Glomerular endothelial cell (primary cell): ENCODE data around the gene CCDC69. TPM values are rescaled to one million over a fixed set of nuclear protein-coding genes. Genes with fewer than 3 reads are reported as not detected.
A peak's percentile ranks its signal among the peaks of the same experiment; 100 is the strongest.
"Not testable (repeated sequence)": the region's sequence is repeated elsewhere in the genome, so short reads cannot be mapped to it uniquely, and the experiment has no call there.

Experiments
- DNase-seq: peaks from one replicate; pipeline ENCODE4 v3.0.0-alpha.2; 2011; ENCODE audit warnings: low read depth, low spot score; ENCODE audit errors: extremely low read depth
- total RNA-seq: library from RNA; depleted of rRNA; stranded (reverse); fragments of >200 nt; gene quantifications from 2 replicates; pipeline ENCODE4 v1.2.3, GENCODE V29; 2015

The CCDC69 gene, protein sequence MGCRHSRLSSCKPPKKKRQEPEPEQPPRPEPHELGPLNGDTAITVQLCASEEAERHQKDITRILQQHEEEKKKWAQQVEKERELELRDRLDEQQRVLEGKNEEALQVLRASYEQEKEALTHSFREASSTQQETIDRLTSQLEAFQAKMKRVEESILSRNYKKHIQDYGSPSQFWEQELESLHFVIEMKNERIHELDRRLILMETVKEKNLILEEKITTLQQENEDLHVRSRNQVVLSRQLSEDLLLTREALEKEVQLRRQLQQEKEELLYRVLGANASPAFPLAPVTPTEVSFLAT
- 10.6 and 26.1 TPM in 2 replicates for total RNA-seq

DNA sequence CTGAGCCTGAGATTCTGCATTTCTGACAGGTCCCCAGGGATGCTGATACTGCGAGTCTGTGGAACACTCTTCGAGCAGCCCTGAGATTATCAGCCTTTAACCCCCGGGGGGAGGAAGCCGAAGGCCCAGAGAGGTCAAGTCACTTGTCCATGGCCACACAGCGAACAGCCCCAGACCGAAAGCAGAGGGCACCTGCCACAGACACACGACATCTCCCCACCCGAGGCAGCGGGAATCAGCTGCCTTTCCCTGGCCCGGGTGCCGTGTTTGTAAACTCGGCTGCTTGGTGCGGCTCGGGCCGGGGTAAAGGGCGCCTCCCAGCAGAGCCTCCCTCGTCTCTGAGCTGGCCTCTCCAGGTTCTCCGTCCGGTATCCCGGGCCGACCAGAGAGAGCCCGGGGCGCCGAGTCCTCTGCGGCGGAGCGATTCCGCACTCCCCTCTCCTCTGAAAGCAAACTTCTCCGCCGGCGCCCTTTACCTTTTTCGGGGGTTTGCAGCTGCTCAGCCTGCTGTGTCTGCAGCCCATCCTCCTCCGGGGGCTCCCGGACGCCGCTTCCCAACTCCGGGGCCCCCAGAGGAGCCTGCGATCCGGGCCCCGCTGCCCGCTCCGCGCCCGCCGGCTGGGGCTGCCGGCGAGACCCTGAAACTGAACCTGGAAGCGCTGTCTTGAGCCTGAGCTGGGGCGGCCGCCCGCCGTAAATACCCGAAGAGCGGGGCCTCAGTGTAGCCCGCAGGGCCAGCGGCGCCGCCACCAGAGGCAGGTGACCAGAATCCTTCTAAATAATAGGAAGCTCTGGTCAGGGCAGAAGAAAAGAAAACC, at the start of gene CCDC69:
Gene CCDC69, minus strand, starts transcription at position 646 of the 818 bp plus-strand sequence. Its CDS starts 122 bp downstream, at position 524.
- DNase-seq: no peak

GRCh38 chr5:151271336-151271735, 47.4 kb upstream of the CCDC69 start:
- no peak for DNase-seq

DNA sequence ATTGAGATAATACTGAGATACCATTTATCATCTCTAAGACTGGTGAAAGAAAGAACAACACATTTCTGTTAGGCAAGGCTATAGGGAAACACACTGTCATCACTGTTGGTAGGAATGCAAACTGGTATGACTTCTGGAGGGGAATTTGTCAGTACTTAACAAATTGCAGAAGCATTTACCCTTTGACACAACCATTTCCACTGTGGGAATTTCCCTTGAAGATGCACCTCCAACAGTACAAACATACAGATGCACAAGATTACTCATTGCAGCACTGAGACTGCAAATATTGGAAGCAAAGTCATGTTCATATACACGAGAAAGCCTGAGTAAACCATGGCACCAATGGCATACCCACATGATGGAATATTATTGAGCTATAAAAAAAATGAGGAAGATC, 46.7 kb upstream of the CCDC69 start:
- DNase-seq: no peak

- DNase-seq: no peak
These were observed 43.8 kb upstream of the CCDC69 start for GRCh38 chr5:151267491-151268260.

DNA sequence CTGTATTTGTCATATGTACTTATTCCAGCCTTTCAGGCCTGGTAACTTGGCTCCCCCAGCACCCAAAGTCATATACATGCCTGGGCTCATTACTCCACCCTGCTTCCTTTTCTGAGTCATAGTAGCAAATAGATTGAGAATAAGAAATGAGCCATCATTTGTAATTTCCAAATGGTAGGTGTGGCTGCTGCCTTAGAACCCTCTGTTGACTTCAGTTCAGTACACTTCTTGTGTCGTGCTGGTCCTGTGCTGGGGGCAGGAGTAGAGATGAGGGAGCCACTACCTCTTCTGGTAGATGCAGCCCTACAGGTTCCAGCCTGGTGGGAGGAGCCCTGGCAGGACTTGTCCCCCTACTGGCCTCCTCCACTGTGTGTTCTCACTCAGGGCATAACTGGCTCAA, 40.2 kb upstream of the CCDC69 start:
- DNase-seq: no peak

DNA sequence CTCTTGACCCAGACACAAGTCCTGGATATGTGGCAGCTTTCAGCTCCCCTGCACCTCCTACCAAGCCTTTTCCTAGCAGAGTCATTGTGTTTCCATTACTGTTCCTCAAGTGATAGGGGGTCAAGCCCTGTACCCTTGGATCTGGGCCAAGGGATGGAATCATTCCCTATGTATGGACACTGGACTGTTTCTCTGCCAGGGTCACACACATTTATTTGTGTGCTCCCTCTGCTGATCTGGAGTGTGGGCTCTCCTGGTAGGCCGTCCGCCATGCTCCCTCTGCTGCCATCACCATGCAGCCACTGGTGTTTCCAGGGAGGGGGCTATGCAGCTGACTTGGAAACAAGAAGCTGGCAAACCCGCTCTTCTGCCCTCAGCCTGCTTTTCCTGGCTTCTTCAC, 38.6 kb upstream of the CCDC69 start:
- DNase-seq: no peak

GRCh38 chr5:151259931-151260330, 36.0 kb upstream of the CCDC69 start:
- no peak for DNase-seq

DNA sequence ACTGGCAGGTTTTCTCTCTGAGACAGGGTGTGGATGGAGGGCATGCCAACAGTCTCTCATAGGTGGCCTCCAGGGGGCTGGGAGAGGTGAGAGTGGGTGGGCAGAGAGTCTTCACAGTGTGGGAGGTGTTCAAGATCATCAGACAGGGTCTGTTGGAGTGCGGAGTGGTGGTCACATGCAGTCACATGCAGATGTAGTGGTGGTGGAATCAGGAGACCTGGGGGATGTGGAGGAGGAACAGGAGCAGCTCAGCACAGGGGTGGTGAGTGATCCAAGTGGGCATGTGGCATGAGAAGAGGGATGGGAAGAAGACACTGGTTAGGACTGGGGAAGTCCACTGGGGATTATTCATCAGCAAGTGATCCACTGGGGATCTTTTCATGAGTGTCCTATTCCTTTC, 34.9 kb upstream of the CCDC69 start:
- DNase-seq: no peak

DNA sequence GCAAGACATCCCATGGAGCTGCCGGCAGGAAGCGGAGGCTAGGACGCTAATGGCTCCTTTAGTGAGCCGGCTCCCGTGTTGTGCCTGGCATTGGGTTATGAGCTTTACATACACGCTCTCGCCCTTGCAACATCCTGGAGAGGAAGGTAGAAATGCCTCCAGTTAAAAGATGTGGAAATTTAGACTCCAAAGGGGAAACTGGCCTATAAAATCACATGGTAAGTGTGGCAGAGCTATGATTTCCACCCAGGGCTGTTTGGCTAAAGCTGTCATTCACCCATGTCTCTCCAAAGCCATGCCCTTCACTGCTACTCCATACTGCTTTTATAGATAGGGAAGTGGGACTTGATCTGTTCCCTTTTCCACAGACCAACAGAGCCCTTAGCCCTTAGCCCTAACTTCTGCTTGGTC, 34.3 kb upstream of the CCDC69 start:
- DNase-seq: no peak

GRCh38 chr5:151257731-151258181, 33.9 kb upstream of the CCDC69 start:
- no peak for DNase-seq

GRCh38 chr5:151255621-151256286, 31.9 kb upstream of the CCDC69 start:
- DNase-seq: no peak

GRCh38 chr5:151254990-151255389, 31.1 kb upstream of the CCDC69 start:
- DNase-seq: not testable (repeated sequence)

DNA sequence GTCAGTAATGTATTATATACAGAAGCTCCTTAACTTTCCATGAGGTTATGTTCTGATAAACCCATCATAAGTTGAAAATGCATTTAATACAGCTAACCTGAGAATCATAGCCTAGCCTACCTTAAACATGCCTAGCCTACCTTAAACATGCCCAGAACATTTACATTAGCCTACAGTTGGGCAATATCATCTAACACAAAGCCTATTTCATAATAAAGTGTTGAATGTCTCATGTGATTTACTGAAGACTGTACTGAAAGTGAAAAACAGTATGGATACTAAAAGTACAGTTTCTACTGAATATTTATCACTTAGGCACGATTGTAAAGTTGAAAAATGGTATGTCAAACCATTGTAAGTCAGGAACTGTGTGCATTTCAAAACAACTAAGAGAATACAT, 30.7 kb upstream of the CCDC69 start:
- DNase-seq: no peak

DNA sequence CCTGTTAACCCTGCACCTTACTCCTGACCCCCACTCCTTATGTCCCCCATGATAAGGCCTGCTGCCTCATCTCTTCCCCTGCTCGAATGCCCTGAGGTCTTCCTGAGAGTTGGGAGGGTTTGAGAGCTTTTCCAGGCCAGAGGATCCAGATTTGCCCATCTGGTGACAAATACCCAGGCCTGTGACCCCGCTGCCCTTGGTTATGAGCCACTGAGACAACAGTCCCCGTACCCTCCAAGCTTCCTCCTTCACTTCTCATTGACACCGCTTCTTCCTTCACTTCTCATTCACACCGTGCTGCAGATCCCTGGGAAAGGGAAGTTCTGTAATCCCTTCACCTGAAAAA, 29.7 kb upstream of the CCDC69 start:
- no peak for DNase-seq

- peak; percentile 91 for DNase-seq
These were observed 29.1 kb upstream of the CCDC69 start, which contains the start of gene GM2A for GRCh38 chr5:151252762-151253604. GM2A (plus strand) TSS chr5:151253185; CDS start chr5:151253217, 32 bp downstream.

DNA sequence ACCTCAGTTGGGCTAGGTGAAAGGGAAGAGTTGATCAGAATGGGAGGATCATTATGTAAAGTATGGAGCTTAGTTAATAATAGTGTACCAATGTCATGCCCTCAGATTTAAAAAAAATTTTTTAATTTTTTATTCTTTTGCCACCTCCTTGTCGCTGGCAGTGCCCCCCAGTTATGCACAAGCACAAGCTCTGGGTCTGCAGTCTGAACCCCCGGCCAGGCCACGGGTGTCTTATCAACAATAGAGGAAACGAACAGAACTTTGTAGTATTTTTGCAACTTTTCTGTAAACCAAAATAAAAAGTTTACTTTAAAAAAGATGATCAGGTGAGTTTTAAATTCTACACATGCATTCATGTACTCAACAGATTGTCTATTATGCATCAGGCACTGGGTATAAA, 27.7 kb upstream of the CCDC69 start:
- no peak for DNase-seq

- DNase-seq: no peak
These were observed 27.2 kb upstream of the CCDC69 start for GRCh38 chr5:151251001-151251551.

DNA sequence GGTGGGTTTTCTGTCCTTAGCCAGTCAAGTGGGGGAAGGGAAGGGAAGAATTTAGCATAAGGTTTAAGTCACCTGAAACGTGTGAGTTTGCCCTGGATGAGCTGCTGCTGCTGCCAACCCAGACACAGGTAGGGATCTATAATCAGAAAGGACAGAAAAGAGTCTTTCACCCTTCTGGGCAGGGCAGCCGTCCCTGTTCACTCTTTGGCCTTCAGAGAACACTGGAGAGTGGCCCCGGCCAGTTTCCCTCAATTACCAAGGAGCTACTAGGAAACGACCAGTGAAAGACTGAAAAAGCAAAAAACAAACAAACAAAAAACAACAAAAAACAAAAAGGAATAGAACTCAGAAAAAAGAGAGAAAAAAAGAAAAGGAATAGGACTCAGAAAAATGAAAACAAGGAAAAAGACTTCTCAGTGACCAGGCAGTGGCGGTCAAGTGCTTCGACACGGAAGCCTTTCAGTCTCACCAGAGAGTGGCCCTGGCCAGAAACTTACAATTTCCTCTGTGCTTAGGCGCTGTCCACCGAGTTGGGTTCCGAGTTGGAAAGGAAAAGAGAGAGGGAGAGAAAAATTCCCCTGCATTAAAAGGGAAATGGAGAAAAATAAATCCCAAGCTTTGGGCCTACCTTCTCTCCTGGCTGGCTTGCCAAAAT, 26.6 kb upstream of the CCDC69 start:
- DNase-seq: no peak

- no peak for DNase-seq
These were observed 25.4 kb upstream of the CCDC69 start for GRCh38 chr5:151249281-151249680.
